Right atrium auricular region (tissue), 2 donors: Measurements from ENCODE around the gene TTC7B. TPM values are rescaled to one million over a fixed set of nuclear protein-coding genes. Genes with fewer than 3 reads are reported as not detected.
A peak's percentile ranks its signal among the peaks of the same experiment; 100 is the strongest.

Experiments used
- DNase-seq: peaks from one replicate; pipeline ENCODE4 v3.0.0-alpha.2; 2019; ENCODE audit warnings: low spot score
- H3K27ac ChIP-seq, 2 donors: fragments of 200-600 bp; sonication (generic); 1 replicate in 1 of 2; 2 replicates in 1 of 2; pipeline ENCODE4 v1.5.1; 2016 to 2019
- H3K27me3 ChIP-seq, 2 donors: fragments of 200-600 bp; sonication (generic); one replicate each; pipeline versions ENCODE4 v1.5.1 to v1.6.0; 2017 to 2019
- H3K36me3 ChIP-seq: fragments of 200-600 bp; sonication (generic); one replicate; pipeline ENCODE4 v1.5.1; 2016
- H3K4me1 ChIP-seq, 2 donors: fragments of 200-600 bp; sonication (generic); one replicate each; pipeline versions ENCODE4 v1.5.1 to v1.6.0; 2017 to 2019
- H3K4me3 ChIP-seq, 2 donors: fragments of 200-600 bp; sonication (generic); 1 replicate in 1 of 2; 2 replicates in 1 of 2; pipeline ENCODE4 v1.5.1; 2017 to 2019; ENCODE audit warnings: mild to moderate bottlenecking in 1 of 2, moderate library complexity in 1 of 2
- H3K9me3 ChIP-seq, 2 donors: fragments of 200-600 bp; sonication (generic); one replicate each; pipeline ENCODE4 v1.5.1; 2019
- total RNA-seq, 2 donors: library from RNA; depleted of rRNA; stranded (reverse); fragments of >200 nt; gene quantifications; one replicate each; pipeline ENCODE4 v1.1.0, GENCODE V29; 2016
- TF ChIP-seq, protein P1 (sequence below), 2 donors: fragments of 200-600 bp; sonication (generic); IDR thresholded peaks; one replicate each; pipeline ENCODE4 v1.5.1; 2019; ENCODE audit warnings: antibody characterized with exemption in 2 of 2

Gene TTC7B
- total RNA-seq, 2 donors from 2014 or later, result 45.5 to 57.3 TPM

DNA sequence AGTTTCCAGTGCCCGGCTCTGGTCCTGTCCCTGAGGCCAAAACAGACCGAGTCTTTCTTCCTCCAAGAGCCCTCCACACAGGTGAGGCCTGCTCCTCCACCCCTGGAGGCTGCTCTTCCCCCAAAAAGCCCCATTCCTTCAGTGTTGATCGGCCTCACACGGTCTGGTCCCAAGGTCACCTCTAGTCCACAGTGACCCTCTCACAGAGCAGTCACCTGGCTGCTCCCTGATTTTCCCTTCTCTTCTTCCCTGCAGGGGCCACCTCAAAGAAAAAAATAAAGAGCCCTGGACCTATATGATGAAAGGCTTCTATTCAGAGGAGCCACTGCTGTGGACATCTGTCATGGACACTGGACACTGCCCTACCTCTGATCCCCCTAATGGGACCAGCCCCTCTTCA is 42.5 kb downstream of the TTC7B start:
- H3K27me3 ChIP-seq, result no peaks in the 10 kb centered on the region
- peaks cover 21% of the 10 kb centered on the region for H3K36me3 ChIP-seq
- no peaks in the 10 kb centered on the region for H3K4me1 ChIP-seq
- no peak overlapping the region for H3K4me3 ChIP-seq
- H3K9me3 ChIP-seq, result no peaks in the 10 kb centered on the region
- DNase-seq, result no peak
- H3K27ac ChIP-seq, result no peak overlapping the region
- TF ChIP-seq, protein P1, sequence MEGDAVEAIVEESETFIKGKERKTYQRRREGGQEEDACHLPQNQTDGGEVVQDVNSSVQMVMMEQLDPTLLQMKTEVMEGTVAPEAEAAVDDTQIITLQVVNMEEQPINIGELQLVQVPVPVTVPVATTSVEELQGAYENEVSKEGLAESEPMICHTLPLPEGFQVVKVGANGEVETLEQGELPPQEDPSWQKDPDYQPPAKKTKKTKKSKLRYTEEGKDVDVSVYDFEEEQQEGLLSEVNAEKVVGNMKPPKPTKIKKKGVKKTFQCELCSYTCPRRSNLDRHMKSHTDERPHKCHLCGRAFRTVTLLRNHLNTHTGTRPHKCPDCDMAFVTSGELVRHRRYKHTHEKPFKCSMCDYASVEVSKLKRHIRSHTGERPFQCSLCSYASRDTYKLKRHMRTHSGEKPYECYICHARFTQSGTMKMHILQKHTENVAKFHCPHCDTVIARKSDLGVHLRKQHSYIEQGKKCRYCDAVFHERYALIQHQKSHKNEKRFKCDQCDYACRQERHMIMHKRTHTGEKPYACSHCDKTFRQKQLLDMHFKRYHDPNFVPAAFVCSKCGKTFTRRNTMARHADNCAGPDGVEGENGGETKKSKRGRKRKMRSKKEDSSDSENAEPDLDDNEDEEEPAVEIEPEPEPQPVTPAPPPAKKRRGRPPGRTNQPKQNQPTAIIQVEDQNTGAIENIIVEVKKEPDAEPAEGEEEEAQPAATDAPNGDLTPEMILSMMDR (IDR thresholded peaks at IDR 0.05), result no peak

DNA sequence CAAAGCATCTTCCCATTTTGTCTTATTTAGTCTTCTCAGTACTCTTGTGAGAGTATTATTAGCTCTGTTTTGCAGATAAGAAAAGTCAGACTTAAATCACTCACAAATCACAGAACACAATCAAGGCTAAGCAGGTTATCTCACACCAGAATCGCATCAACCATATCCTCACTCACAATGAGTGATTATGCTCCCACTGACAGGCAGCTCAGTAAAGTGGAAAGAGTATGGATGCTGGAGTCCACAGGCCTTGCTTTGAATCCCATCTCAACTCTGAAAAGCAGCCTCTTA is 43.1 kb downstream of the TTC7B start:
- H3K27me3 ChIP-seq, result no peaks in the 10 kb centered on the region
- H3K4me3 ChIP-seq, result no peak overlapping the region
- peak overlapping the region in 1 of 2 donors; percentile 3 for H3K27ac ChIP-seq
- peaks cover 0 to 3% of the 10 kb centered on the region in 2 donors for H3K9me3 ChIP-seq
- TF ChIP-seq, protein P1 (IDR thresholded peaks at IDR 0.05), result no peak
- no peak for DNase-seq
- H3K36me3 ChIP-seq, result peaks cover 19% of the 10 kb centered on the region
- H3K4me1 ChIP-seq, result no peaks in the 10 kb centered on the region

DNA sequence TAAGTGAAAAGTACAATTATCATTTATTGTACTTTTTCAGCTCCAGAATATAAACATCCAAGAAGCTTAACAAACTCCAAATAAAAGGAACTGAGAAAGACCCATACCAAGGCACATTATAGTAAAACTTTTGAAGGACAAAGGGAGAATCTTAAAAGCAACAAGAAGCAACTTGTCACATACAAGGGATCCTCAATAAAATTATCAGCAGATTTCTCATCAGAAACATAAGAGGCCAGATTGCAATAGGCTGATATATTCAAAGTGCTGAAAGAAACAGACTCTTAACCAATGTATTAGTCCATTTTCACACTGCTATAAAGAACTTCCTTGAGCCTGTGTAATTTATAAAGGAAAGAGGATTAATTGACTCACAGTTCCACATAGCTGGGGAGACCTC is 48.3 kb downstream of the TTC7B start:
- Histone ChIP-seq H3K9me3 (peaks cover 0 to 30% of the 10 kb centered on the region in 2 donors), H3K4me3 (no peak overlapping the region), H3K27ac (no peak overlapping the region), H3K27me3 (no peaks in the 10 kb centered on the region), H3K4me1 (no peaks in the 10 kb centered on the region), H3K36me3 (peaks cover 29% of the 10 kb centered on the region)
- no peak for DNase-seq
- TF ChIP-seq, protein P1 (IDR thresholded peaks at IDR 0.05), result no peak

DNA sequence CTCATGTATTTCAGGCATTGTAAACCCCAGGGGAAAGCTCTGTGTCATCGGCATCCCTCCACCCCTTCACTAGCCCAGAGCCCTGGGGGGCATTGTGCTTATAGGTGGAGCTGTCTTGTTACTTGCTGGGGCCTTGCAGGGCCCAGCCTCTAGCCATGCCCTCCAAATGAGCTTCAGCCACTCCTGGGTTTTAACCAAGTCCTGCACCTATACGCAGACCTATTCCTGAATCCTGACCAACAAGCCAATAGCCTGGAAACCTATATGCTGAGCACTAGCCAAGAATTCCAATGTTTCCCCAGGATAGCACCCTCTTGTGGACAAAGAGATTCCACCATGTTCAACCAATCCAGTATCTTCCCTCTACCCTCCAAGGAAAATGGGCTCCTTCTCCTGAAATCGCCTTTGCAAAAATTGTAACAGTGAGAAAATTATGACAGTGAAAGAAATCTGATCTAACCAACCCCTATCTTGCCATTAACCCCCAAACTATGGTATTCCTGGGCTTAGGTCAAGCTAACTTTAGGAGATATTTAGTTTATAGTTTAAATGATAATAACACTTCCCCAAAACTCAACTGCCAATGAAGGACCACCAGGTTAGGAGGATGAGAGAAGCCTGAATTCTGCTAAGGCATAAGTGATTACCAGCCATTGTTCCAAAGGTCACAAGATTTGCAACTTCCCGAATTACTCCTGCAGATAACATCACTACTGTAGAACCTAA is 55.5 kb downstream of the TTC7B start:
- TF ChIP-seq, protein P1 (IDR thresholded peaks at IDR 0.05), result peak; percentile 29 to 62
- peak; percentile 47 for DNase-seq

DNA sequence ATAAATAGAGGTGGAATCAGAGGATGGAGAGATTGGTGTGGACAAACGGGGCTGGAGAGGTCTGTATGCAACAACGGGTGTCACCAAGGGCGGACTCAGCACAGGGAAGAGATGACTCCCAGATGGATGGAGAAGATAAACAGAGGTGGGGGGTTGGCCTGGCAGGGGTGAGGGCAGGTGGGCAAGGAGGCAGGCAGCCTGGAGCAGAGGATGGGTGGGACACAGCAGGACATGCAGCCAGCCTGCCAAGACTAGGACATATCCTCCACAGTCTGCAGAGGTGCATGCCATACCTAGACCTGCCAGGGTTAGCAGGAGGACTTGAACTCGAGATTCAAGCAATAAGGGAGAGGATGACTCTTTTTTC is 56.2 kb downstream of the TTC7B start:
- no peak overlapping the region for H3K4me3 ChIP-seq
- TF ChIP-seq, protein P1 (IDR thresholded peaks at IDR 0.05), result no peak
- peak overlapping the region; percentile 95 for H3K27ac ChIP-seq
- no peaks in the 10 kb centered on the region for H3K36me3 ChIP-seq
- peaks cover 0 to 29% of the 10 kb centered on the region in 2 donors for H3K4me1 ChIP-seq
- no peaks in the 10 kb centered on the region for H3K27me3 ChIP-seq
- DNase-seq, result peak; percentile 48
- H3K9me3 ChIP-seq, result peaks cover 0 to 16% of the 10 kb centered on the region in 2 donors

More for the DNA sequence above, 55.5 kb downstream of the TTC7B start:
- Histone ChIP-seq H3K36me3 (no peaks in the 10 kb centered on the region), H3K27ac (peak overlapping the region; percentile 95), H3K4me1 (peaks cover 0 to 29% of the 10 kb centered on the region in 2 donors), H3K4me3 (no peak overlapping the region), H3K9me3 (peaks cover 0 to 16% of the 10 kb centered on the region in 2 donors), H3K27me3 (no peaks in the 10 kb centered on the region)
